ENCODE measurements around the gene TTLL10. TPM values are rescaled to one million over a fixed set of nuclear protein-coding genes. Genes with fewer than 3 reads are reported as not detected.

The TTLL10 gene
- total and polyA plus RNA-seq, 4 donors, result not detected

DNA sequence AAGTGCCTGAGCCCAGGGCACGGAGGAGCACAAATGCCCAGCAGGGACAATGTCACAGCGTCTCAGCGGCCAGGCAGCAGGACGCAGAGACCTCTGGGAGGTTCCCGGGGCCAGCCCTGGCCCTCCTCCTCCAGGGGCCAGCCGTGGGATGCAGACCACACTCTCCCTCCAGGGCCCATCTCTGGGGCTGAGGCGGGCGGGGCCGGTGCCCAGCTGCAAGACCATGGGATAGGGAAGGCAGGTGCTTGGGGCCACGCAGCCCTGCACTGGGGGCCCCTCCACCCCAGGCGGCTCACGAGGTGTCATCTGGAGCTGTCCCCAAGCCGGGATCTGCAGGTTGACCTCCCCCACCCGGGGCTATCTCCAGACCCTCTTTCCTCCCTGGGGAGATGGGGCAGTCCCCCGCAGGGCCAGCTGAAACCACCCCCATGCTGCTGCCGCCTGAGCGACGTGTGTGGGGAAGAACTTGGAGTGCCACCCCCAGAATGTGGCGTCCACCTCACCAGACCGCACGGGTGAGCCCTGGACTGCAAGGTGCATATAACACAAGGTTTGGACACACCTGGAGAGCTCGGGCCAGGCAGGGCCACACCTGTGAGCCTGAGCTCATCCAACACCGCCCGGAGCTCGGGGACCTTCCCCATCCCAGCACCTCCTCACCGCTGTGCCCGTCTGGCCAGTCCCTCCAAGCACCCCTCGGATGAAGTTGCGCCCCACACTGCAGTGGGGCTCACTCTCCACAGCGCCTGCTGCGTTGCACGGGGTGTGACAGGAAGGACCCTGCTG is 4.1 kb upstream of the TTLL10 start:
- Histone ChIP-seq H3K9ac (ENCODE audit: low read depth in 1 of 2, low read length in 2 of 2) (no peak overlapping the region), H3K27ac (ENCODE audit: low read depth in 1 of 2, low read length in 2 of 2) (no peak overlapping the region), H3K27me3 (ENCODE audit: control insufficient read depth in 4 of 4, insufficient read depth in 4 of 4, low read length in 3 of 4) (peaks cover 0 to 12% (median 3%) of the 10 kb centered on the region in 4 donors), H3K4me3 (ENCODE audit: low read depth in 1 of 3, low read length in 3 of 3) (no peak overlapping the region), H3K36me3 (ENCODE audit: control insufficient read depth in 4 of 4, insufficient read depth in 3 of 4, low read depth in 1 of 4, low read length in 3 of 4) (no peaks in the 10 kb centered on the region), H3K4me1 (ENCODE audit: control insufficient read depth in 4 of 4, insufficient read depth in 4 of 4, low read length in 3 of 4) (peaks cover 0 to 4% (median 0%) of the 10 kb centered on the region in 4 donors), H3K9me3 (ENCODE audit: control insufficient read depth in 4 of 4, low read length in 3 of 4) (no peaks in the 10 kb centered on the region)
- WGBS, result 77% methylated on average over 32 of the region's 32 CpGs
- TF ChIP-seq, protein P1, sequence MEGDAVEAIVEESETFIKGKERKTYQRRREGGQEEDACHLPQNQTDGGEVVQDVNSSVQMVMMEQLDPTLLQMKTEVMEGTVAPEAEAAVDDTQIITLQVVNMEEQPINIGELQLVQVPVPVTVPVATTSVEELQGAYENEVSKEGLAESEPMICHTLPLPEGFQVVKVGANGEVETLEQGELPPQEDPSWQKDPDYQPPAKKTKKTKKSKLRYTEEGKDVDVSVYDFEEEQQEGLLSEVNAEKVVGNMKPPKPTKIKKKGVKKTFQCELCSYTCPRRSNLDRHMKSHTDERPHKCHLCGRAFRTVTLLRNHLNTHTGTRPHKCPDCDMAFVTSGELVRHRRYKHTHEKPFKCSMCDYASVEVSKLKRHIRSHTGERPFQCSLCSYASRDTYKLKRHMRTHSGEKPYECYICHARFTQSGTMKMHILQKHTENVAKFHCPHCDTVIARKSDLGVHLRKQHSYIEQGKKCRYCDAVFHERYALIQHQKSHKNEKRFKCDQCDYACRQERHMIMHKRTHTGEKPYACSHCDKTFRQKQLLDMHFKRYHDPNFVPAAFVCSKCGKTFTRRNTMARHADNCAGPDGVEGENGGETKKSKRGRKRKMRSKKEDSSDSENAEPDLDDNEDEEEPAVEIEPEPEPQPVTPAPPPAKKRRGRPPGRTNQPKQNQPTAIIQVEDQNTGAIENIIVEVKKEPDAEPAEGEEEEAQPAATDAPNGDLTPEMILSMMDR (IDR thresholded peaks at IDR 0.05; ENCODE audit: low read depth, low read length, missing input control), result no peak
- TF ChIP-seq REST (IDR thresholded peaks at IDR 0.05), result no peak
- TF ChIP-seq FOXA2 (IDR thresholded peaks at IDR 0.05), result no peak
- TF ChIP-seq FOXA1 (IDR thresholded peaks at IDR 0.05), result no peak
- no peak for TF ChIP-seq SP1 (IDR thresholded peaks at IDR 0.05)
- TF ChIP-seq RXRA (IDR thresholded peaks at IDR 0.05), result no peak
- TF ChIP-seq GABPA (IDR thresholded peaks at IDR 0.05 in 1 of 2, conservative IDR thresholded peaks at IDR 0.05 in 1 of 2), result no peak
- no peak for TF ChIP-seq HNF4A (conservative IDR thresholded peaks at IDR 0.05)
- TF ChIP-seq, protein P2, sequence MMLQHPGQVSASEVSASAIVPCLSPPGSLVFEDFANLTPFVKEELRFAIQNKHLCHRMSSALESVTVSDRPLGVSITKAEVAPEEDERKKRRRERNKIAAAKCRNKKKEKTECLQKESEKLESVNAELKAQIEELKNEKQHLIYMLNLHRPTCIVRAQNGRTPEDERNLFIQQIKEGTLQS (IDR thresholded peaks at IDR 0.05), result no peak
- TF ChIP-seq ZBTB33 (IDR thresholded peaks at IDR 0.05), result no peak
- no peak for DNase-seq (ENCODE audit: low spot score)

- Histone ChIP-seq H3K9ac (ENCODE audit: low read depth in 1 of 2, low read length in 2 of 2) (no peak overlapping the region), H3K9me3 (ENCODE audit: control insufficient read depth in 4 of 4, low read length in 3 of 4) (no peaks in the 10 kb centered on the region), H3K4me1 (ENCODE audit: control insufficient read depth in 4 of 4, insufficient read depth in 4 of 4, low read length in 3 of 4) (no peaks in the 10 kb centered on the region), H3K27me3 (ENCODE audit: control insufficient read depth in 4 of 4, insufficient read depth in 4 of 4, low read length in 3 of 4) (peaks cover 0 to 17% (median 3%) of the 10 kb centered on the region in 4 donors), H3K27ac (ENCODE audit: low read depth in 1 of 2, low read length in 2 of 2) (no peak overlapping the region), H3K4me3 (ENCODE audit: low read depth in 1 of 3, low read length in 3 of 3) (no peak overlapping the region), H3K36me3 (ENCODE audit: control insufficient read depth in 4 of 4, insufficient read depth in 3 of 4, low read depth in 1 of 4, low read length in 3 of 4) (no peaks in the 10 kb centered on the region)
- WGBS, result 64% methylated on average over 26 of the region's 26 CpGs
- DNase-seq (ENCODE audit: low spot score), result no peak
- TF ChIP-seq ZBTB33 (IDR thresholded peaks at IDR 0.05), result no peak
- no peak for TF ChIP-seq REST (IDR thresholded peaks at IDR 0.05)
- no peak for TF ChIP-seq GABPA (IDR thresholded peaks at IDR 0.05 in 1 of 2, conservative IDR thresholded peaks at IDR 0.05 in 1 of 2)
- TF ChIP-seq FOXA2 (IDR thresholded peaks at IDR 0.05), result no peak
- no peak for TF ChIP-seq NR2F2 (IDR thresholded peaks at IDR 0.05)
- TF ChIP-seq, protein P3, sequence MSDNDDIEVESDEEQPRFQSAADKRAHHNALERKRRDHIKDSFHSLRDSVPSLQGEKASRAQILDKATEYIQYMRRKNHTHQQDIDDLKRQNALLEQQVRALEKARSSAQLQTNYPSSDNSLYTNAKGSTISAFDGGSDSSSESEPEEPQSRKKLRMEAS (IDR thresholded peaks at IDR 0.05), result no peak
- no peak for TF ChIP-seq YY1 (IDR thresholded peaks at IDR 0.05)
- no peak for TF ChIP-seq RAD21 (IDR thresholded peaks at IDR 0.05)
- no peak for TF ChIP-seq HNF4G (IDR thresholded peaks at IDR 0.05)
These were observed 3.2 kb upstream of the TTLL10 start for GRCh38 chr1:1170215-1171091.

Measured in liver (tissue), 9 donors.